OCI-LY3 (cell line): ENCODE data around the gene MYCN.

Source experiments
- H2AFZ ChIP-seq: fragments of 200-600, 300-600 bp; shearing (Covaris generic); 2 replicates; pipeline ENCODE4 v1.6.0; 2014; ENCODE audit warnings: antibody characterized with exemption, low read depth, low read length
- H3K27ac ChIP-seq: fragments of 200-600, 300-600 bp; sonication (generic); 2 replicates; pipeline ENCODE4 v1.5.1; 2014; ENCODE audit warnings: mild to moderate bottlenecking, low read length, moderate library complexity, mixed read lengths
- H3K27me3 ChIP-seq: fragments of 200-600, 300-600 bp; sonication (generic); 2 replicates; pipeline ENCODE4 v1.6.1; 2014; ENCODE audit warnings: low read depth, low read length, mixed read lengths
- H3K36me3 ChIP-seq: fragments of 200-600, 300-600 bp; sonication (generic); replicated peaks from 2 replicates; pipeline ENCODE3; 2014; ENCODE audit warnings: low read depth, low read length, mixed read lengths
- H3K4me1 ChIP-seq: fragments of 300-600, 200-600 bp; sonication (generic); 2 replicates; pipeline ENCODE4 v1.6.1; 2014; ENCODE audit warnings: low read length, mixed read lengths
- H3K4me2 ChIP-seq: fragments of 200-600, 300-600 bp; sonication (generic); 2 replicates; pipeline ENCODE4 v1.6.1; 2014; ENCODE audit warnings: low read length, mixed read lengths
- H3K4me3 ChIP-seq: fragments of 300-600, 200-600 bp; sonication (generic); 2 replicates; pipeline ENCODE4 v1.5.1; 2014; ENCODE audit warnings: antibody characterized with exemption, mild to moderate bottlenecking, low read length, moderate library complexity
- H3K79me2 ChIP-seq: fragments of 300-600, 200-600 bp; shearing (Covaris generic); 2 replicates; pipeline ENCODE4 v1.6.1; 2014; ENCODE audit warnings: mild to moderate bottlenecking, low read length, mixed read lengths
- H3K9ac ChIP-seq: fragments of 300-600, 200-600 bp; shearing (Covaris generic); 2 replicates; pipeline ENCODE4 v1.6.0; 2014; ENCODE audit warnings: mild to moderate bottlenecking, low read length, moderate library complexity
- H3K9me3 ChIP-seq: fragments of 200-600, 300-600 bp; shearing (Covaris generic); 2 replicates; pipeline ENCODE4 v1.6.1; 2014; ENCODE audit warnings: low read length, mixed read lengths; ENCODE audit not compliant: insufficient read depth
- H4K20me1 ChIP-seq: fragments of 200-600, 300-600 bp; sonication (generic); 2 replicates; pipeline ENCODE4 v1.6.1; 2016; ENCODE audit warnings: low read length, mixed read lengths; ENCODE audit not compliant: insufficient read depth
- EZH2phosphoT487 ChIP-seq: fragments of 200-600 bp; shearing (Covaris generic); IDR thresholded peaks from 2 replicates; pipeline ENCODE4 v1.6.1; 2018; ENCODE audit warnings: antibody characterized with exemption, mixed run types, low read depth
- TF ChIP-seq, protein P1 (sequence below): fragments of 200-600, 300-600 bp; sonication (generic); IDR thresholded peaks from 2 replicates; pipeline ENCODE4 v1.5.1; 2014; ENCODE audit warnings: antibody characterized with exemption, low read length, low read depth

Gene MYCN

DNA sequence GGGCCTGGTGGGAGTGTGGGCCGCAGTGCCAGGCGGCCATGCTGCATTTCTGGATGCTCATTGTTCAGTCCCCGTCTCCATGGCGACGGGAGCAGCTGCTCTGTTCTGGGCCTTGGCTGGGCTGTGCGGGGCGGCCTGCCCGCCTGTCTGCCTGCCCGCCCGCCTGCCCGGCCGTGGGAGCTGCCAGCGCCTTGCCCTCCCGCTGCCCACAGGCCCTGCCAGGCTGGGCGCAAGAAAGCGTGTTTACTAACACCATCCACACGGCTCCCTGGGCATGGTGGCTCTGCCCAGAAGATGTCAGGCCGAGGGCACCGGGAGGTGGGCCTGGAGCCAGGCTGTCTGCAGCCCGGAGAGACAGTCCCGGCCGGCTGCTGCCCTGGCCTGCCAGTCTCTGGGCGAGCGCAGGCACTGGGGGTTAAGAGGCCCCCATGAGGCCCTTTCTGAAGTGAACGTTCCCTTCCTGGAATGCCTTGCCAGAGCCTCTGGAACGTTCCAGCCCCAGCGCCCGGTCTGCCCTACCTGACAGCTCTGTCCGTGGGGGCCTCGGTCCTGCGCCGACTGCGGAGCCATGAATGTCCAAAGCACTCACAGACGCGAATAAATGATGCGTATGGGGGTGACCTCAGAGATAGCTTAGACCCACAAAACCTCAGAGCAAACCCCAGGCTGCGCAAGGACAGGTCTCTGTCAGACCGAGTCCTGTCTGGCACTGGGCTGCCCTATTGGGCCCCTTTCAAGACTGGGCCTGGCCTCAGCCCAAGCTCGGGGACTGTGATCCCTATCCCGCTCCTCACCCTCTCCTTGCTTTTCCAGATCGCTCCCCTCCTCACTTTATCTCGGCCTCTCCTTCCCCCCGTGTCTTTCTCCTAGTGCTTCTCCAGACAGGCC, 44.3 kb downstream of the MYCN start:
- TF ChIP-seq, protein P1, sequence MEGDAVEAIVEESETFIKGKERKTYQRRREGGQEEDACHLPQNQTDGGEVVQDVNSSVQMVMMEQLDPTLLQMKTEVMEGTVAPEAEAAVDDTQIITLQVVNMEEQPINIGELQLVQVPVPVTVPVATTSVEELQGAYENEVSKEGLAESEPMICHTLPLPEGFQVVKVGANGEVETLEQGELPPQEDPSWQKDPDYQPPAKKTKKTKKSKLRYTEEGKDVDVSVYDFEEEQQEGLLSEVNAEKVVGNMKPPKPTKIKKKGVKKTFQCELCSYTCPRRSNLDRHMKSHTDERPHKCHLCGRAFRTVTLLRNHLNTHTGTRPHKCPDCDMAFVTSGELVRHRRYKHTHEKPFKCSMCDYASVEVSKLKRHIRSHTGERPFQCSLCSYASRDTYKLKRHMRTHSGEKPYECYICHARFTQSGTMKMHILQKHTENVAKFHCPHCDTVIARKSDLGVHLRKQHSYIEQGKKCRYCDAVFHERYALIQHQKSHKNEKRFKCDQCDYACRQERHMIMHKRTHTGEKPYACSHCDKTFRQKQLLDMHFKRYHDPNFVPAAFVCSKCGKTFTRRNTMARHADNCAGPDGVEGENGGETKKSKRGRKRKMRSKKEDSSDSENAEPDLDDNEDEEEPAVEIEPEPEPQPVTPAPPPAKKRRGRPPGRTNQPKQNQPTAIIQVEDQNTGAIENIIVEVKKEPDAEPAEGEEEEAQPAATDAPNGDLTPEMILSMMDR = no peak
- TF ChIP-seq EZH2phosphoT487 = no peak
- no peaks in the 10 kb centered on the region for H4K20me1 ChIP-seq
- no peaks in the 10 kb centered on the region for H3K36me3 ChIP-seq
- no peak overlapping the region for H3K27ac ChIP-seq
- no peaks in the 10 kb centered on the region for H3K4me1 ChIP-seq
- H3K79me2 ChIP-seq = no peaks in the 10 kb centered on the region
- H3K4me2 ChIP-seq = no peak overlapping the region
- no peak overlapping the region for H3K4me3 ChIP-seq
- H3K27me3 ChIP-seq = no peaks in the 10 kb centered on the region
- H3K9ac ChIP-seq = no peak overlapping the region
- H3K9me3 ChIP-seq = no peaks in the 10 kb centered on the region
- H2AFZ ChIP-seq = no peak overlapping the region

DNA sequence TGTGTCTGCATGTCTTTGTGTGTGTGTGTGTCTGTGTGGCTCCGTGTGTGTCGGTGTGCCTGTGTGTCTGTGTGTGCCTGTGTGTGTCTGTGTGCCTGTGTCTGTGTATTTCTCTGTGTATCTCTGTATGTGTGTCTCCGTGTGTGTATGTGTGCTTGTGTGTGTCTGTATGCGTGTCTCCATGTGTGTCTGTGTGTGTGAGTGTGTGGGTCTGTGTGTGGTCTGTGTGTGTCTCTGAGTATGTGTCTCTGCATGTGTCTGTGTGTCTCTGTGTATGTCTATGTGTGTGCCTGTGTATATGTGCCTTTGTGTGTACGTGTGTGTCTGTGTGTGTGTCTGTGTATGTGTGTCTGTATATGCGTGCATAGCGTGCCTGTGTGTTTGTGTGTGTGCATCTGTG, 45.2 kb downstream of the MYCN start:
- H3K36me3 ChIP-seq = no peaks in the 10 kb centered on the region
- TF ChIP-seq, protein P1 = no peak
- TF ChIP-seq EZH2phosphoT487 = no peak
- no peak overlapping the region for H3K9ac ChIP-seq
- no peaks in the 10 kb centered on the region for H4K20me1 ChIP-seq
- no peak overlapping the region for H3K27ac ChIP-seq
- no peaks in the 10 kb centered on the region for H3K4me1 ChIP-seq
- H2AFZ ChIP-seq = no peak overlapping the region
- no peaks in the 10 kb centered on the region for H3K27me3 ChIP-seq
- no peaks in the 10 kb centered on the region for H3K79me2 ChIP-seq
- H3K4me3 ChIP-seq = no peak overlapping the region
- no peaks in the 10 kb centered on the region for H3K9me3 ChIP-seq
- no peak overlapping the region for H3K4me2 ChIP-seq

DNA sequence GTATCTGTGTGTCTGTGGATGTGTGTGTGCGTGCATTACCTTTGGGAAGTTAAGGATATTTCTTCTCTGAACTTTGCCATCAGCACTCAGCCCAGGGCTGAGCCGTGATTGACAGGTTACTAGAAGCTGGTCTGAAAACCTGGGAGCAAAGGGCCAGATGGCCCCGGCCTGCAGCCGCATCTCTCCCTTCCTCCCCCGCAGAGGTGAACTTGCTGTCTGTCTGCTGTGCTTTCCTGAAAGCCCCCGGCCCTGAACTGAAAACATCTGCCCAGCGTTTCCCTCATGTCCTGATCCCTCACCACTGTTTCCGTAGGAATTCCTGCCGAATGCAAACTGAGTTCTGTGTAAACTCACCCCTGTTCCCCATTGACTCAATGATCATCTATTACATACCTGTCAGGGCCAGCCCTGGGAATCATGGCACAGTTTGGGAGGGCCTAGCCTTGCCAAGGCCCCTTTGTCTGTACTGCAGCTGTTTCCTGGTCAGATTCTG, 45.8 kb downstream of the MYCN start:
- TF ChIP-seq, protein P1 = no peak
- TF ChIP-seq EZH2phosphoT487 = no peak
- Histone ChIP-seq H3K36me3 (no peaks in the 10 kb centered on the region), H3K79me2 (no peaks in the 10 kb centered on the region), H3K4me2 (no peak overlapping the region), H3K4me1 (no peaks in the 10 kb centered on the region), H3K27me3 (no peaks in the 10 kb centered on the region), H3K9me3 (no peaks in the 10 kb centered on the region), H2AFZ (no peak overlapping the region), H3K27ac (no peak overlapping the region), H4K20me1 (no peaks in the 10 kb centered on the region), H3K9ac (no peak overlapping the region), H3K4me3 (no peak overlapping the region)

DNA sequence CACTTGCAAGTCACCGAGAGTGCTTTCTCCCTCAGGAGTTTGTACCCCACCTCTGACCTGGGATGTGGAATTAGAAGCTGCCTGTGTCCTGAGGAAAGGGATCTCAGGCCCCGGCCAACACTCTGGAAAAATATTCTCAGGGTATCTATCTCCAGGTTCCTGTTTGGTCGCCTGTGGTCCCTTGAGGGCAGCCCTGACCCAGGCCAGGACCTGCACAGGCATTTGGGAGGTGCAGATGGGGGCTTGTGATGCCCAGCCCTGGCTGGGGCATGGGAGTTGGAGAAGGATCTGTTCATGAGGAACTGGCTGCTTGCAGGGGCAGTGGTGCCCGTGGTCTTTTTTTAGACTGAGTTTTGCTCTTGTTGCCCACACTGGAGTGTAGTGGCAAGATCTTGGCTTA, 46.3 kb downstream of the MYCN start:
- H3K27me3 ChIP-seq = no peaks in the 10 kb centered on the region

More for the DNA sequence above, 46.3 kb downstream of the MYCN start:
- no peaks in the 10 kb centered on the region for H3K36me3 ChIP-seq
- no peaks in the 10 kb centered on the region for H3K79me2 ChIP-seq
- H3K9ac ChIP-seq = no peak overlapping the region
- no peak overlapping the region for H2AFZ ChIP-seq
- H3K27ac ChIP-seq = no peak overlapping the region
- H3K9me3 ChIP-seq = no peaks in the 10 kb centered on the region
- TF ChIP-seq EZH2phosphoT487 = no peak
- TF ChIP-seq, protein P1 = no peak
- no peaks in the 10 kb centered on the region for H4K20me1 ChIP-seq
- no peak overlapping the region for H3K4me3 ChIP-seq
- no peak overlapping the region for H3K4me2 ChIP-seq
- H3K4me1 ChIP-seq = no peaks in the 10 kb centered on the region
